GM12801 (cell line): ENCODE results near the gene MCTP2.

Experiments
- TF ChIP-seq, protein P1 (sequence below): IDR thresholded peaks from one replicate; pipeline ENCODE4 v1.5.1; 2011; ENCODE audit warnings: control low read depth; ENCODE audit not compliant: insufficient read length; ENCODE audit errors: extremely low read depth

Gene MCTP2

DNA sequence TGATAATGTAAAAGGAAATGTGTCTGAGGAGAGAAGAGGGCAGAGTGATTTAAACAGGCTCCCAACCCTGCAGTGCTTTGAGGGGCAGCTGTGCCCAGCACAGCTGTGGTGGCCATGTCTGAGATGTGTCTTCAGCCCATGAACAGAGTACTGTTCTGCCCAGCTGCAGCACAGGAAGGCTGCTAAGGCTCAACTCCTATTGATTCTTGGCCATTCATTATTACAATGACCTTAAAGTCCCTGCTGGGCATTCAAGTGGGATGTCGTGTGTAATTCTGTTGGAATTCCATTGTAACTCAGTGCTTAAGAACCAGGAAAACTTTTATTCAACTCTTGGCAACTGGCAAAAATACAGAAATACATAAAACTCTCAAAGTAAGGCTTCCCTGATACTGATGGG, 229.3 kb downstream of the MCTP2 start:
- TF ChIP-seq, protein P1, sequence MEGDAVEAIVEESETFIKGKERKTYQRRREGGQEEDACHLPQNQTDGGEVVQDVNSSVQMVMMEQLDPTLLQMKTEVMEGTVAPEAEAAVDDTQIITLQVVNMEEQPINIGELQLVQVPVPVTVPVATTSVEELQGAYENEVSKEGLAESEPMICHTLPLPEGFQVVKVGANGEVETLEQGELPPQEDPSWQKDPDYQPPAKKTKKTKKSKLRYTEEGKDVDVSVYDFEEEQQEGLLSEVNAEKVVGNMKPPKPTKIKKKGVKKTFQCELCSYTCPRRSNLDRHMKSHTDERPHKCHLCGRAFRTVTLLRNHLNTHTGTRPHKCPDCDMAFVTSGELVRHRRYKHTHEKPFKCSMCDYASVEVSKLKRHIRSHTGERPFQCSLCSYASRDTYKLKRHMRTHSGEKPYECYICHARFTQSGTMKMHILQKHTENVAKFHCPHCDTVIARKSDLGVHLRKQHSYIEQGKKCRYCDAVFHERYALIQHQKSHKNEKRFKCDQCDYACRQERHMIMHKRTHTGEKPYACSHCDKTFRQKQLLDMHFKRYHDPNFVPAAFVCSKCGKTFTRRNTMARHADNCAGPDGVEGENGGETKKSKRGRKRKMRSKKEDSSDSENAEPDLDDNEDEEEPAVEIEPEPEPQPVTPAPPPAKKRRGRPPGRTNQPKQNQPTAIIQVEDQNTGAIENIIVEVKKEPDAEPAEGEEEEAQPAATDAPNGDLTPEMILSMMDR = no peak

DNA sequence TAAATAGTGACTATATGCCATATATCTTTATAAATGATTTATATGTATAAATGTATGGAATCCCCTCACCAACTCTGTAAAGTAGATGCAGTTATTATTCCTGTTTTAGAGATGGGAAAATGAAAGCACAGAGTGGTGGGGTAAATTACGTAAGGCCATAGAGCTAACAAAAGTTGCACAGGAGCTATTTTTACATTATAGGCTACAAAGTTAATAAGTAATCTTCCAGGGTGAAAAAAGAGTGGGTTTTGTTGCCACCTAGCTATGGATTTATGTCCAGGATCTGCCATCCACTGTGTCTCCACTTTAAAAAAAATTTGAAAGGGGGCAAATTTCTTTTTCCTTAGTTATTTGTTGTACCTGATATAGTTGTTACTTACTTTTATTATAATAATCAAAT, 235.7 kb downstream of the MCTP2 start:
- TF ChIP-seq, protein P1 = no peak

DNA sequence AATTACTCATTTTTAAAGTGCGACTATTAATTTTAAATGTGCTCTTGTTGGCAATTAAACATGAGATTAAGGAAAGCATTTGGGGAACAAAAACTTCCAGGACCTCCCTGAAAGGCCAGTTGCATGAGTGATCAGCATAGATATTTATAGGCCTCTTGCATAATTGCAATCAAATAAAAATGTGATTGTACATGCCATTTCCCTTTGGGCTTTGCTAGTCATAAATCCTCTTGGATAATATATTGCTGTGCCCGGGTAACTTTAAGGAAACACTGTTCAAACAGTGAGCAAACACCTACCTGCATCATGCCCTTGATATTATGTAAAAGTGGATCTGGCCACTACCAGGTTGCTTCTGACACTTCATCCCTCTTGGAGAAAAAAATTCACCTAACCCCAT, 239.1 kb downstream of the MCTP2 start:
- TF ChIP-seq, protein P1 = no peak

DNA sequence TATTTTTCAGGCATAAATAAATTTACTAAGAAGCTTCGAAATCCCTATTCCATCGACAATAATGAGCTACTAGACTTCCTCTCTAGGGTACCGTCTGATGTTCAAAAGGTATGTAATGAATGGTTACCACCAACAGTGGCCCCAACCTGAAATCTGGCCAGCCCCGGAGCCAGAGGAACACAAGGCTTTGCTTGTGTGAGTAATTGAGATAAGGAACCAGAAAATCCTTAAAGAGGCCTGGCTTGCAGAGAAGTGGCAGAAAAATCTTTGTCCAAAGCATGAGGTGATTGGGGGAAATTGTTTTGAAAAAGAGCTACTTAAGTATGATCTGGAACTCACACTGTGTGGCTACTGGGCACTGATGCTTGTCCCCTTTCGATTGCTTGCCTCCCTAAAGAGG, 245.3 kb downstream of the MCTP2 start:
- TF ChIP-seq, protein P1 = no peak

DNA sequence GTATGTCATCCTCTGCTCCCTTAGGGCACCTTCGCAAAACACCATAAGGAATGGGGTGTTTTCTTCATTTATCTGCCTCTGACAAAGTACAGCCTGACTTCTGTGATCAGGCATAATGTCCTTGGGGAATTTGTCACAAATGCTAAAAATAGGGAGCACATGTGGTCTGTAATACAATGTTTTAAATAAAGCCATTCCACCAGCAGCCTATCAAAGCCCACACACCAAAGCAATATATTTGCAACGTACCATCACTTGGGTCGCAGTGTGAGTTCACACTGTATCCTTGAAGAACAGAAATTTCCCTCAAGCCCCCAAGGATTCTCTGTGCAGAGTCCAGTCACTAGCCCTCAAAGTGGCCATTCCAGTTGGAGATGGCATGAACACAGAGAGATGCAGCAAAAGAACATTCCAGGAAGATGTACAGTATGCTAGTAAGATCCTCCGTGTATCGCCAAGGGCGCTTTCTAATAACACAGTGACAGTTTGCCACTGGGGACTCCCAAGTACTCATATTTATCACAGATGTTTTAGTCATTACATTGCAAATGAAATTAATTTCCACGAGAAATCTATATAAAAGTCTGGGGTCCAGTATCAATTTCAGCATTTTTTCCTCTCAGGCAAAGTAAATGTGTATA, 246.7 kb downstream of the MCTP2 start:
- TF ChIP-seq, protein P1 = no peak

DNA sequence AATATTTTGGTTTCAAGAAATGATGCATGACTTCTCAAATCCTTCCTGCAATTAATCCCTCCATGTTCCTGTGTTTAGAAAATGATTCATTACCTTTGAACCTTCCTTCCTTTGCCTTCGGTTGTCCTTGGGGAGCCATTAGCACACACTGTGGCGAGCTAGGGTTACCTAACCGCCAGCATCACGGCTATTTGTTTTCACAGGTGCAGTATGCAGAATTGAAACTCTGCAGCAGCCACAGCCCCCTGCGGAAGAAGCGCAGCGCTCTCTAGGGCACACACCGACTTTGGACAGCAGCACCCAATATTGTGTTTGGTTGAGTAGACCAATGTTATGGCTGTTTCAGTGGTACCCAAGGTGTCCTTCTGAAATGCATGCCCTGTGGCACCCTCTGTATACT, 247.4 kb downstream of the MCTP2 start:
- TF ChIP-seq, protein P1 = no peak

DNA sequence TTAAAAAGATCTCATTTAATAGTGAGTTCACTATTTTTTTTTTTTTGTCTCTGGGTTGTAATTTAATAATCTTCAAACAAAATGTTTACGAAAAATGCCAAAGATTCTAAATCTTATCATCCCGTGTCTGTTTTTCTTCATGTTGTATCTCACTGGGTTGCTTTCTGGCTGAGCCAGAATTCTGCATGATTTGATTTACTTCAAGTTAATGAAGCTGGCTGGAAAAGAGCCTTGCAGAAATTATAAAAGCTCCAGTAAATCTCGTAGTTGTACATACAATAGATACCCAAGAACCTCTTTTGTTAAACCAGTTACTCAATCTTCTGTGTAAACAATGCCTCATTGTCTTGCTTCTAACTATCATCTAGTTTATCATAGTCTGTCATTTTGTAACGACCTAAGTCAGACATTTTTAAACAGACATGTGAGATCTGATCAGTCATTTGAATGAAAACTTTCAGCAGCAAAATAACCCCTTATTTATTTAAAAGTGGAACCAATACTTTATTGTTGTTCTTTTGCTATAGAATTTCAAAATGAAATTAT, 249.0 kb downstream of the MCTP2 start:
- TF ChIP-seq, protein P1 = no peak
